Measurements from ENCODE around the gene SUMF2. TPM values are rescaled to one million over a fixed set of nuclear protein-coding genes. Genes with fewer than 3 reads are reported as not detected.

SUMF2 gene
- total and polyA plus RNA-seq, 2 of the 13 experiments (the other 11 are each of a cell fraction or from before 2014, with no cell fraction given) = 48.9 to 54.4 TPM

- CTCF ChIA-PET (ENCODE audit: low intra/inter-chr PET ratio, low total read pairs) = no interaction called here
- DNase-seq (ENCODE audit: low spot score) (peak; percentile 35), ATAC-seq (peak; percentile 23; the same call in 2 of the 3 replicates), FAIRE-seq (peak; percentile 23)
- POLR2A ChIA-PET = interaction anchor here (0.7 to 1.8 kb wide), 4 partner anchors 13 to 40 kb away, joined by 4 to 19 read pairs (median 4); partner anchors contain the start of gene SUMF2
- Histone ChIP-seq H3K27ac (ENCODE audit: extremely low read length, insufficient read depth, low read length) (peak overlapping the region; percentile 71), H4K20me1 (ENCODE audit: insufficient read depth, low read length) (no peaks in the 10 kb centered on the region), H3K4me2 (ENCODE audit: low read depth, low read length) (peak overlapping the region; percentile 48), H3K9ac (ENCODE audit: insufficient read depth, low read depth, low read length) (no peak overlapping the region), H3K79me2 (ENCODE audit: insufficient read depth, low read length) (peaks cover 19% of the 10 kb centered on the region), H3K27me3 (ENCODE audit: control insufficient read depth in 1 of 2, insufficient read depth in 2 of 2, low read length in 2 of 2) (no peaks in the 10 kb centered on the region), H3K36me3 (replicated peaks in 1 of 2; ENCODE audit: control insufficient read depth in 1 of 2, insufficient read depth in 2 of 2, low read length in 2 of 2) (peaks cover 0 to 2% of the 10 kb centered on the region in 2 experiments; a peak in 3 of 5 replicates), H2AFZ (ENCODE audit: low read length) (no peak overlapping the region), H3K9me3 (ENCODE audit: low read length) (no peaks in the 10 kb centered on the region), H3K4me3 (replicated peaks in 1 of 3; ENCODE audit: insufficient read depth in 1 of 3, low read depth in 2 of 3, low read length in 3 of 3) (peak overlapping the region in 1 of 3 experiments; percentile 31; a peak in 1 of 6 replicates), H3K4me1 (ENCODE audit: insufficient read depth, low read length) (peaks cover 56% of the 10 kb centered on the region)
- no TSS peak for BruUV-seq (replicated peaks)
- in situ Hi-C loops (cut with HindIII; ENCODE audit: extremely low pct_ligation_motif_present, low pct_unique_long_range_greater_than_20kb) = no loop called here
- intact Hi-C loops (cut with micrococcal nuclease; ENCODE audit: unreplicated experiment) = loop anchor here (1.0 kb wide), 1 partner anchor 13 kb away; no protein-coding TSS in a partner anchor
- 9% methylated on average over 5 of the region's 5 CpGs for WGBS (ENCODE audit: low lambda C conversion rate)
- TF ChIP-seq, protein P1, sequence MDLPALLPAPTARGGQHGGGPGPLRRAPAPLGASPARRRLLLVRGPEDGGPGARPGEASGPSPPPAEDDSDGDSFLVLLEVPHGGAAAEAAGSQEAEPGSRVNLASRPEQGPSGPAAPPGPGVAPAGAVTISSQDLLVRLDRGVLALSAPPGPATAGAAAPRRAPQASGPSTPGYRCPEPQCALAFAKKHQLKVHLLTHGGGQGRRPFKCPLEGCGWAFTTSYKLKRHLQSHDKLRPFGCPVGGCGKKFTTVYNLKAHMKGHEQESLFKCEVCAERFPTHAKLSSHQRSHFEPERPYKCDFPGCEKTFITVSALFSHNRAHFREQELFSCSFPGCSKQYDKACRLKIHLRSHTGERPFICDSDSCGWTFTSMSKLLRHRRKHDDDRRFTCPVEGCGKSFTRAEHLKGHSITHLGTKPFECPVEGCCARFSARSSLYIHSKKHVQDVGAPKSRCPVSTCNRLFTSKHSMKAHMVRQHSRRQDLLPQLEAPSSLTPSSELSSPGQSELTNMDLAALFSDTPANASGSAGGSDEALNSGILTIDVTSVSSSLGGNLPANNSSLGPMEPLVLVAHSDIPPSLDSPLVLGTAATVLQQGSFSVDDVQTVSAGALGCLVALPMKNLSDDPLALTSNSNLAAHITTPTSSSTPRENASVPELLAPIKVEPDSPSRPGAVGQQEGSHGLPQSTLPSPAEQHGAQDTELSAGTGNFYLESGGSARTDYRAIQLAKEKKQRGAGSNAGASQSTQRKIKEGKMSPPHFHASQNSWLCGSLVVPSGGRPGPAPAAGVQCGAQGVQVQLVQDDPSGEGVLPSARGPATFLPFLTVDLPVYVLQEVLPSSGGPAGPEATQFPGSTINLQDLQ (CRISPR knock-in tag; IDR thresholded peaks at IDR 0.05) = no peak
- TF ChIP-seq, protein P2, sequence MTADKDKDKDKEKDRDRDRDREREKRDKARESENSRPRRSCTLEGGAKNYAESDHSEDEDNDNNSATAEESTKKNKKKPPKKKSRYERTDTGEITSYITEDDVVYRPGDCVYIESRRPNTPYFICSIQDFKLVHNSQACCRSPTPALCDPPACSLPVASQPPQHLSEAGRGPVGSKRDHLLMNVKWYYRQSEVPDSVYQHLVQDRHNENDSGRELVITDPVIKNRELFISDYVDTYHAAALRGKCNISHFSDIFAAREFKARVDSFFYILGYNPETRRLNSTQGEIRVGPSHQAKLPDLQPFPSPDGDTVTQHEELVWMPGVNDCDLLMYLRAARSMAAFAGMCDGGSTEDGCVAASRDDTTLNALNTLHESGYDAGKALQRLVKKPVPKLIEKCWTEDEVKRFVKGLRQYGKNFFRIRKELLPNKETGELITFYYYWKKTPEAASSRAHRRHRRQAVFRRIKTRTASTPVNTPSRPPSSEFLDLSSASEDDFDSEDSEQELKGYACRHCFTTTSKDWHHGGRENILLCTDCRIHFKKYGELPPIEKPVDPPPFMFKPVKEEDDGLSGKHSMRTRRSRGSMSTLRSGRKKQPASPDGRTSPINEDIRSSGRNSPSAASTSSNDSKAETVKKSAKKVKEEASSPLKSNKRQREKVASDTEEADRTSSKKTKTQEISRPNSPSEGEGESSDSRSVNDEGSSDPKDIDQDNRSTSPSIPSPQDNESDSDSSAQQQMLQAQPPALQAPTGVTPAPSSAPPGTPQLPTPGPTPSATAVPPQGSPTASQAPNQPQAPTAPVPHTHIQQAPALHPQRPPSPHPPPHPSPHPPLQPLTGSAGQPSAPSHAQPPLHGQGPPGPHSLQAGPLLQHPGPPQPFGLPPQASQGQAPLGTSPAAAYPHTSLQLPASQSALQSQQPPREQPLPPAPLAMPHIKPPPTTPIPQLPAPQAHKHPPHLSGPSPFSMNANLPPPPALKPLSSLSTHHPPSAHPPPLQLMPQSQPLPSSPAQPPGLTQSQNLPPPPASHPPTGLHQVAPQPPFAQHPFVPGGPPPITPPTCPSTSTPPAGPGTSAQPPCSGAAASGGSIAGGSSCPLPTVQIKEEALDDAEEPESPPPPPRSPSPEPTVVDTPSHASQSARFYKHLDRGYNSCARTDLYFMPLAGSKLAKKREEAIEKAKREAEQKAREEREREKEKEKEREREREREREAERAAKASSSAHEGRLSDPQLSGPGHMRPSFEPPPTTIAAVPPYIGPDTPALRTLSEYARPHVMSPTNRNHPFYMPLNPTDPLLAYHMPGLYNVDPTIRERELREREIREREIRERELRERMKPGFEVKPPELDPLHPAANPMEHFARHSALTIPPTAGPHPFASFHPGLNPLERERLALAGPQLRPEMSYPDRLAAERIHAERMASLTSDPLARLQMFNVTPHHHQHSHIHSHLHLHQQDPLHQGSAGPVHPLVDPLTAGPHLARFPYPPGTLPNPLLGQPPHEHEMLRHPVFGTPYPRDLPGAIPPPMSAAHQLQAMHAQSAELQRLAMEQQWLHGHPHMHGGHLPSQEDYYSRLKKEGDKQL (CRISPR knock-in tag; IDR thresholded peaks at IDR 0.05; ENCODE audit: low read depth) = no peak
- TF ChIP-seq ZNF747 (CRISPR knock-in tag; IDR thresholded peaks at IDR 0.05; ENCODE audit: borderline replicate concordance) (no peak), FIP1L1 (IDR thresholded peaks at IDR 0.05; ENCODE audit: borderline replicate concordance, insufficient read depth, low read depth, low read length) (no peak), ZNF124 (CRISPR knock-in tag; IDR thresholded peaks at IDR 0.05) (no peak), TAF1 (CRISPR knock-in tag; IDR thresholded peaks at IDR 0.05) (no peak), HOXD1 (CRISPR knock-in tag; IDR thresholded peaks at IDR 0.05) (no peak), TOPORS (CRISPR knock-in tag; IDR thresholded peaks at IDR 0.05) (no peak), ZSCAN12 (CRISPR knock-in tag; IDR thresholded peaks at IDR 0.05) (no peak), SP5 (CRISPR knock-in tag; IDR thresholded peaks at IDR 0.05; ENCODE audit: borderline replicate concordance, low read depth) (no peak), ZFP62 (CRISPR knock-in tag; IDR thresholded peaks at IDR 0.05) (no peak), SOX5 (CRISPR knock-in tag; IDR thresholded peaks at IDR 0.05; ENCODE audit: borderline replicate concordance) (peak; percentile 27; the same call in 1 of the 2 replicates)
- TF ChIP-seq, protein P3, sequence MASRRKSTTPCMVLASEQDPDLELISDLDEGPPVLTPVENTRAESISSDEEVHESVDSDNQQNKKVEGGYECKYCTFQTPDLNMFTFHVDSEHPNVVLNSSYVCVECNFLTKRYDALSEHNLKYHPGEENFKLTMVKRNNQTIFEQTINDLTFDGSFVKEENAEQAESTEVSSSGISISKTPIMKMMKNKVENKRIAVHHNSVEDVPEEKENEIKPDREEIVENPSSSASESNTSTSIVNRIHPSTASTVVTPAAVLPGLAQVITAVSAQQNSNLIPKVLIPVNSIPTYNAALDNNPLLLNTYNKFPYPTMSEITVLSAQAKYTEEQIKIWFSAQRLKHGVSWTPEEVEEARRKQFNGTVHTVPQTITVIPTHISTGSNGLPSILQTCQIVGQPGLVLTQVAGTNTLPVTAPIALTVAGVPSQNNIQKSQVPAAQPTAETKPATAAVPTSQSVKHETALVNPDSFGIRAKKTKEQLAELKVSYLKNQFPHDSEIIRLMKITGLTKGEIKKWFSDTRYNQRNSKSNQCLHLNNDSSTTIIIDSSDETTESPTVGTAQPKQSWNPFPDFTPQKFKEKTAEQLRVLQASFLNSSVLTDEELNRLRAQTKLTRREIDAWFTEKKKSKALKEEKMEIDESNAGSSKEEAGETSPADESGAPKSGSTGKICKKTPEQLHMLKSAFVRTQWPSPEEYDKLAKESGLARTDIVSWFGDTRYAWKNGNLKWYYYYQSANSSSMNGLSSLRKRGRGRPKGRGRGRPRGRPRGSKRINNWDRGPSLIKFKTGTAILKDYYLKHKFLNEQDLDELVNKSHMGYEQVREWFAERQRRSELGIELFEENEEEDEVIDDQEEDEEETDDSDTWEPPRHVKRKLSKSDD (CRISPR knock-in tag; IDR thresholded peaks at IDR 0.05; ENCODE audit: low read depth) = no peak
Observed at GRCh38 chr7:56046721-56047445, 17.2 kb upstream of the SUMF2 start.

Data from HepG2 (cell line).